Hematopoietic multipotent progenitor cell treated with erythropoietin and hydrocortisone succinate and interleukin-3 and kit ligand, for 17 days (in vitro differentiated cells): ENCODE data around the gene GABRB1.

Experiments
- DNase-seq: peaks from one replicate; pipeline ENCODE4 v3.0.0-alpha.2; 2015; ENCODE audit warnings: low spot score

GABRB1 gene

DNA sequence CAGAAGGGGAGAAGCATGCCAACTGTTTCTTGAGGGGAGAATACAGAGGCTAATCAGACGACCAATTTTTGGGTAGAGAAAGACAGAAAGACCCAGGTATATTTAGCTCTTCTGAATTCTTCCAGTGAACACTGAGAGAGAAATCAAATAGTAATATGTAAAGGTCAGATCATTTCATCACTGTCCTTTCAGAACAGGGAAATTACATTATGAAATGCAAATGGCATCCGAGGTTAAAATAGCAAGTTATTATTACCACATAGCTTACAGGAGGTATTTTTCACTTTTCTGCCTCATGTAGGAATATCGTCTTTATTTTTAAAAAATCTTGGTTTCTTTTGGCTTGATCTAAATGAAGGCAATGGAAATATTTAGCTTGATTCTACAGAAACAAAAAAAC is 18.0 kb downstream of the GABRB1 start:
- DNase-seq = no peak

DNA sequence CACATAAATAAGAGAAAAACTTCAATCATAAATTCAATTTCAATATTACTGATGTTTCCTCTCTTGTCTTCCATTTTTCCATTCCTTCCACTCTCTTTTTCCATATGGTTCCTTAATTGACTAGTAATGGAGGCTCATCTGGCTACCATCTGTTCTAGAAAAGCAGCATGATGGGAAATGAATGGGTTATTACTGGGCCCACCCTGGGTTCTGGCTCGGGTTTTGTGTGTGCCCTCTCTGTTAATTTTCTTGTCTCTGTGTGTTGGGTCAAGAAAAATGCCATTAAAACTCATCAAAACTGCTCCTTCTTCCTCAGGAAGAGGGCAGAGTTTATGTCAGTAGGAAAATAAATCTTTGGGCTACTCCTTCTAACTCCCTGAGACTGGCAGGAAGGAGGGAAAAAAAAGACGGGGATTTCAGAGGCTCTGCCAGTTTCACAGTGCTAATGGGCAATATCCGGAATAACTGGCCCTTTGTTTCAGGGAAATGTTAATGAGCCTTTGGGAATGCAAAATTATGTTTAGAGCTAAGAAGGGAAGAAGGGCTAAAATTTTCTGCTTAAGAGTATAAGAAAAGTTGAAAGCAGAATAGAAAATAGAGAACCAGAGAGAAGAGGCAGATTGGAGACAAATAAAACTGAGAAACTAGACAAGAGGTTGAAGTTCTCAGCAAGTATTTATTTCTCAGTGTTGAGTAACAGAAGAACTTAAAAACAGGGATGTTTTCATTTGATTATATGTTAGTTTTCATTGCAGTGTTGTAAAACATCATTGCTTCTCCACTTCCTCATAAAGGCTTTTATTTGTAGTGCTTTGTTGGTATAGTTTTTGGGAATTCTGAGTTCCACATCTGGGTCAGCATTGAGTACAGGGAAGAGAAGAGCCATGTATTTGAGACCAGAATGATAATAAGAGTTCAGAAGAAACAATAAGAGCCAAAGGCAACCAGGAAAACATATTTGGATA is 19.7 kb downstream of the GABRB1 start:
- no peak for DNase-seq

DNA sequence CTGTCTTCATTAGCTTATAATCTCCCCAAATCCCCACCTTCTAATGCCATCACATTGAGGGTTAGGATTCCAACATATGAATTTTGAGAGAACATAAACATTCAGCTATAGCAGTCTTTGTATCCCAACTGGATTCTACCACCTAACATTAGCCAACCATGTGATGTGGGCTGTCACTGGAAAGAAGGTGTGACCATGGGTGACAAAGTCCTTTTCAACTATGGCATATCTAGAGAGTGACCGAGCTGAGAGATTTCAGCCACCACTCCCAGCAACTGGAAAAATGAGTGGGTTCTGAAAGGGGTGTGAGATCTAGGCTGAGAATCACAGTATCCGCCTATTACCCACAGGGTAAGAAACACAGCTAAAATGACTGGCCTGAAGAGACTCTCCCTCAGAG is 22.1 kb downstream of the GABRB1 start:
- DNase-seq = no peak

DNA sequence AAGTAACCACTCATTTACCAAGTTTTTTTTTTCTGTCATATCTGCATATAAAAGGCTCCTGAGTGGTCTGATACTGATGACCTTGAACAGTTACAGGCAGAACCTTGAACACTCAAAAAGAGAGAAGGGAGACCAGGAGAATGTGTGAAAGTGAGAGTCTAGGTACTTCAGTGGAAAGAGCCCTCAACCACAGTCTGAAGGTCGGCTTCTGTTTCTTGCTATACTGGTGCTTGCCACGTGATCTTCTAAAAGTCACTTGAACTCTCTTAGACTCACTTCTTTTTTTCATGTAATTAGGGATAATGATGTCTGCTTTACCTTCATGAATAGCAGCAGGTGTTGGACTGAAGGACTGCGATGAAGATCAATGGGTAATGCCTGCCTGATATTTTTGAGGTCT is 22.8 kb downstream of the GABRB1 start:
- DNase-seq = no peak

DNA sequence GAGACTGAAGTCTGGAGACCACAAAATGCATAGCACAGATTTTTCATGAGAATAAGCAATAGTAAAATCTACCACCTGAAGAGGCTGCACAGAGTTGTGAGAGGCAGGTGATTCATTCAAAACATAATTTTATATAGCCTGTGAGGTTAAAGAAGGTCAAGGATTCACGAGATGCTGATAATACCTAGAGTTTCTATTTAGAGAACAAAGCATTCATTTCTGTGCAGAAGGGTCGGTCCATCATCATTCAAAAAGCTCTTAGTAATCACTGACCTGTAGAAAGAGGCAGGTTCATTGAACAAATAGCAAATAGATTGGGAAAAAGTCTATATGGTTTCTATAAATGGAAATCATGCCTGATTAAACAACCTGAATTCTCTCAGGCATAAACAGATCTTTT is 26.6 kb downstream of the GABRB1 start:
- no peak for DNase-seq

DNA sequence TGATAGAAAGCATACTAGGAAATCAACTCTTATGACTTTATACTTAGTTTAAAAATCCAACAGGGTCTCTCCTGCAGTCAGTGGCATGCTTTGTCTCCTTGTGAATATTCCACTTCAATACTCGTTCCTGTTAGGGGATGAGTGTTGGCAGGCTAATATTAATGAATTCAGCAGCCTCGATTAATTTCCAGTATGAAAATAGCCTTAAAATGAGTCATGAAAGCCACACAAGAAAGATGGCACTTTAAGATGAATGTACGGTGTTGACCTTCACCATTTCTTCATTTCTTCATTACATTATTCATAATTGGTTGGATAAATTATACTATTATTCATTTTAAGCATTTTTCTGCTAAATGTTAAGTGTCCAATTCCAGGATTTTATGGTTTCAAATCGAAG is 29.2 kb downstream of the GABRB1 start:
- no peak for DNase-seq

DNA sequence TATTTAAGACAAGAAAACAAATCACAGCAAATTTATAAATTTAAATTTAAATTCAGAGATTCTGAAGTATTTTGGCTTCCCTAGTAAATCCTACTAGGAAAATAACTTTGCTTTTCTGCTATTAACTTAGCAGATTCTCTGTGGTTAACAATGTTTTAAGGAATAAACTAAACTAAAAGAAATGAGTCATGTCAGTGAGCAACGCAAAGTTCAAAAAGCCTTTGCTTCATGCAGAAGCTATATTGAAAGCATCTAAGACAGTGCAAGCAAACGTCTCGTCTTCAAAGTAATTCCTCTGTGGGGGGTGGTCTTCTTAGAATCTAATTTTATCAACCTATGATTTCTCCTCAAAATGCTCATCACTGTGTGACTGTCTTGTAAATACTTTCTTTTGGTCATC is 30.1 kb downstream of the GABRB1 start:
- DNase-seq = no peak

DNA sequence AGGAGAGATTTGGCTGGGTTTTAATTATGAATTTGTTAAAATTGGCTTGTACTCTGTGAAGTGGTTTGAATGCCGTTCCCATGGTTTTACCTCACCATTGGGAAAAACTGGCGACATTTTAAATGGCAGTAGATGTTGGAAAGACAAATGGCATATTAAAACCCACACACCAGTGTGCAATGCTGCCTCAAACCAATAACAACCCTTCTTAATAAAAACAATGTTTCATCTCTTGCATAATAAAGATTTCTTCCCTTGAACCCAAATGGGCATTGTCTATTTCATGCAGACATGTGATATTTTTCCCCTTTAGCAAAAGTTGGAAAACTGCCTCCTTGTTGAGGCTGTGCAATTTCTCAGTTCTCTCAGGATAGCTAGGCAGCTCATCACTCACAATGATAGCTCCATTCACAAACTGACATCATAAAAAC is 33.7 kb downstream of the GABRB1 start:
- no peak for DNase-seq

DNA sequence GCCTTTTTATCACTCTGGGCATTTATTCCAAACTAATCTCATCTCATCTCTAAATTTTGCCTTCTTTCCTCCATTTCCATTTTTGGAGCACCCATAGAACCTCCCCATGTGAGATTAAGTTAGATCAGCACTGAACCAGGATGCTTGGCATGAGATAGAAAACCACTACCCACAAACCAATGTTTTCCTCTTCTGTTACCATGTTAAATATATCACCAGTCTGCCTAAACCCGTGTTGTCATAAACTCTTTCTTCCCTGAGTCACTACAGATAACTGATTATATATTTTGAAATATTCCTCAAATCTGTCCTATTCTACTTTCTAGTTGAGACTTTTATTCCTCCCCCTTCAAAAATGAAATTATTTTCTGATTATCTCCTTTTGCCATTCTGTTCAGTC is 37.6 kb downstream of the GABRB1 start:
- no peak for DNase-seq

DNA sequence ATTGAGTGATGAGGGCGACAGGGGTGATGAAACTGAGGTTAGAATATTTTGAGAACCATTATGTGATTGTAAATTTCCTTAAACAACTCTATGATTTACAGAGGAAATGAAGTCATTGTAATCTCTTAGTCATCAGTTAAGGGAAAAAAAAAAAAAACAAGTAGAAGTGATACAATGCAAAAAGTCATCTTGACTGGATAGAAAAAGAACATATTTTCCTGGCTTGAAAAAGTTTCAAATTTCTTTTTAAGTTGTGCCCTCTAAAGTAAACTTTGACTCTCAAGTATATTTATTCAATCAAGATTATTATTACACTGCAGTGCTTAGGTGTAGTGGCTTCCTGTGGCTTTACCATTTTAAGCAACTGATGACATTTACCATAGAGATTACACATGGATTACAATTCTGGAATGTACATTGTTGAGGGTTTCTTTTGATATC is 40.6 kb downstream of the GABRB1 start:
- no peak for DNase-seq

DNA sequence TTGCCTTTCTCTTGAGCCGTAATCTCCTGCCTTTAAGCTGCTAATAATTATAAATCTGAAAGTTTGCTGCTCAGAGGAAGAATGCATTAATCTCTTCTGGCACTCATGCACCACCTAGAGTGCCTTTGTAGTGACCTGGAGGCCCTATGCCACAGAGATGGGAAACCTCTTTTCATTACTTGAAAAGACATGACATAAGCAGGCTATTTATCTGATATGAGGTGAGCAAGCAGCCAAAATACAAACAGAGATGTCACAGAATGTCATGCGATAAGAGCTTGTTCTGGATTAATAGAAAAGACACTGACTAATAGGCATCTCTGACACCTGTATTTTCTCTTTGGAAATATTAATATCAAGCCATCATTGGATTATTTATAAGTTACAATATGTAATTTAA is 42.3 kb downstream of the GABRB1 start:
- DNase-seq = no peak

DNA sequence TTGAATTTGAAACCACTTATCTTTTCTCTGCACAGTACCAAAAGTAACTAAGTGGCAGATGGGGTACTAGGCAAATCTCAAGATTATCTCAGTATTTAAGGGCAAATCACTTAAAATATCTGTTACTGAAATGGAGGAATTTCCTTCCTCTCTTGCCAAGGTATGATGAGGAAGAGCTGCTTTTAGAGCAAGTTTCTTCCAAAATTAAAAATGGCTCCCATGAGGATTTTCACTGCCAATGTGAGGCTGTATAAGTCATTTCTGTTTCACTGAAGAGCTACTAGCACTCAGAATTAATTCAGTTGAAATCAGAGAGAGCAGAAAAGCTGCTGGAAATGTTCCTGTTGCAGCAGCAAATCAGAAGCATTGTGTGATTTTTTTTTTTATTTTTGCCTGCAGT is 43.4 kb downstream of the GABRB1 start:
- no peak for DNase-seq

DNA sequence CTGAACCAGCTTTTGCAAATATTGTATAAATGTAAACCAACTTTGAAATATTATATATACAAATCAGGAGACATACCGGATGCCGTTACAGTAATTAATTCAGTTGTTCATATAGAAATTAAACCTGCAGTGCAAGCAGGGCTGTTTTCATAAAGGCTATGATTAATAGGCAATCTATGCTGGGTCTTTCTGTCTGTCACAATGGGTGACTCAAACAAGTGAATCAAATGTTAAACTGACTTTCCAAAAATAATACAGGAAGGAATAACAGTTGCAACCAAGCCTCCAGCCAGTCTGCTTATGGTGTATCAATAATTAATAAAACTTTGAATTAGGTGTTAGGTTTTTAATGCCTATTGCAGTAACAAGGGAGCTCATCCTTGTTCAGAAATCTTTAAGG is 43.9 kb downstream of the GABRB1 start:
- no peak for DNase-seq

DNA sequence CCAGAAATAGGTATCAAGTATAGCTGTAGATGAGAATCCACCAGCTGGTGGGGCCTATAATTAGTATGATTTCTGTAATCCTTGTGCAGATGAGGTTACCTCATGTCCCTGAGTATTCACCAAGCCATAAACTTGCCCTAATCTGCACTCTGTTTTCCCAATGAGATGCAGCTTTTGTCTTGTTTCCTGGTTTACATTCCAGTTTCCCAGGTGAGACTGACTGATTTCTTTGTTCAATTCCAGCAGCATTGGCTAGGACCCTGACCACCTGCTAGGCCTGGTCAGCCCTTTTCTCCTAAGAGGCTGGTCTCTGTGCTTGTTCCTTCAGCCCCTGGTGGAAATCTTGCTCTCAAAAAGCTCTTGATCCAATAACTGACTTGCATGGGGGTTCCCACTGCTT is 44.6 kb downstream of the GABRB1 start:
- no peak for DNase-seq

DNA sequence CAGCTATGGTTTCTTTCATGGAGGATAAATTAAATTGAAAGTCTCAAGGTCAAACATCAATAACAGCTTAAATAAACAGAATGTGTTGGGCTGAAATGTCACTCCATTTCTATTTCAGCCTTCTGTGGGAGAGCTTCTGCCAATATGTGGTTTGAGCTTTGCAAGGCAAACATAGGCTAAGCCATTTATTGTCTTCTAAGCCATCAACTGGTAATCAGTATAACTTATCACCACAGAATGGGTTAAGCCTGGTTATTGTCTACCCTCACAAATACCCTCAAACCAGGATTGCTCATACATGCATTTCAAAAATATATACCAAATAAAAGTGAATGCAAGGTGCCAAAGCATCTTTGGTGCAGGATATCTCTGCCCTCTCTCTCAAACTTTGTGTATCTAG is 52.7 kb downstream of the GABRB1 start:
- DNase-seq = no peak

DNA sequence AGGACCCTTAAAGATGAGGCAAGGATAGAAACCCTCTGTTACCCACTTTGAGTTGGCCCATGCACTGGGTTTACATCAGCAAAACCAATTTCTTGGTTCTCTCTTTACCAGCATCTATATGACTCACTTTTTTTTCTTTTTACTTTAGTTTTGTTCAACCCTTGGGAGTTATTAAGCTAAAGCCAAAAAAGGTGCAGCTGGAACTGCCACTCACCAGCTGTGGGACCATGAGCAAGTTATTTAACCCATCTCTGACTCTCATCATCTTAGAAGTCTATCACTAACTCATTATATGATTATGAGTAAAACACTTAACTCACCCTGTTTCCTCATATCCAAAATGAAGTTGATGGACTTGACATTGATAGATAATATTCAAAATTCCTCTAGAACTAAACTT is 53.4 kb downstream of the GABRB1 start:
- no peak for DNase-seq

DNA sequence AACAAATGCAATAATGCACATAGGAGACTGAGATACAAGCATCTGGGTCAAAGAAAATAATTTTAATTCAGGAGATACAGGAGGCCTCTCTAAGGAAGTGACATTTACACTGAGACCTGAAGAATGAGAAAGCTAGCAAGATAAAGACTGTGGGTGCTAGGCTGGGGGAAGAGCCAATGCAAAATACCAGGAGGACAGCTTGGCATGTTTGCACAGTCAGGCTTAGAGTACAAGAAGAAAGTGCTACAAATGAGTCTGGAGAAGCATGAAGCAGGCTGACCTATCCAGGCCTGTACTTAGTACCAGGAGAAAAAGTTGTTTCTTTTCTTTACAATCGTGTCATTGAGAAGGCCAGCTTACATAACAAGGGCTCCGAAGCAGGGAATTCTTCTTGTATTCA is 56.9 kb downstream of the GABRB1 start:
- no peak for DNase-seq

DNA sequence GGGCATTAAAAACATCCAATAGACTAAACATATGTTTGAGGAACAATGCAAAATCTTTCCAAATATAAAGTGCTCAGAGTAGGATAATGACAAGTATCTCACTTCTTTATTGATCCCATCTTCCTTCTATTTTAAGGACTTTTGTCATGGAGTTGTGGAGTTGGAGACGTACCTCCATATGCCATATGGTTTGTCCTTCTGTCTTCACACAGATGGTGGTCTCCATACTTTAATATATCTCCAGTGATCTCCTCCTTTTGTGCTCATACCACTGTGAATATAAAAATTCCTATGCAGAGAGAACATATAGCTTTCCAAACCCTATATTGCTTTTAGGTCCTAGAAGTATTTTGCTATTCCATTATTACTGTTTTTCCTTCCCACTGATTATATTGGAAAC is 64.5 kb downstream of the GABRB1 start:
- no peak for DNase-seq

DNA sequence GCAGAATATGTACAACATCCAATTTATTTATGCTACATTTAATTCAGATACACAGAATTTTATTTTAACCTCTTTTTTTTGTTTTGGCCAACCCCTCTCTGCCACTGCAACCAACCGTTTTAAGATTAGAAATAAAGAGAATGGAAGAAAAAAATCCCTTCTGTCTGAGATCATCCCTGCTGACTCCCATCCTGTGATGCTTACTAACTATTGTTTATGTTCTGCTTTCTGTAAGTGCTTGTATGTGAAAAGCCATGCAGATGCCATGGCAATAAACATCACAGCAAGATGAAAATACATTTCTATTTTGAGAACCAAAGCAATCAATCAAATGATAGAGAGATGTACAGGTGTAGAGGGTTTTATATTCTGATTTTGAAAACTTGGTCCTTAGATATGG is 70.1 kb downstream of the GABRB1 start:
- no peak for DNase-seq

DNA sequence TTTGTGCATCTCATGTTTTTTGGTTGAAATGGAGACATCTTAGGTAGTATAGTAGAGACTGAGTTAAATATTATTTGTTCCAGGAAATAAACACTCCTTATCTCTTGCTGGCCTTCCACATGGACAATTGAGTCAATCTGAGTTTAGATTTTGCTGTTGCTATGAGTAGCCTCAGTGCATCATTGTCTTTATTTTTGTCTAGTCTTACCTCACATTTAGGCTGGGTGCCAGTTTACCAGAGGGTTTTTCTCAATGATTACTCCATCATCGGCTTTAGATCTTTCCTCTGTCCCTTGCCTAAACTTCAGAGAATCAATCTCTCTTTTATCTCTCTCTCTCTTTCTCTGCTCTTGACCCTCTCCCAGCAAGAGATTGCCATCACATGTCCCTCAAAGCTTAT is 73.6 kb downstream of the GABRB1 start:
- no peak for DNase-seq

DNA sequence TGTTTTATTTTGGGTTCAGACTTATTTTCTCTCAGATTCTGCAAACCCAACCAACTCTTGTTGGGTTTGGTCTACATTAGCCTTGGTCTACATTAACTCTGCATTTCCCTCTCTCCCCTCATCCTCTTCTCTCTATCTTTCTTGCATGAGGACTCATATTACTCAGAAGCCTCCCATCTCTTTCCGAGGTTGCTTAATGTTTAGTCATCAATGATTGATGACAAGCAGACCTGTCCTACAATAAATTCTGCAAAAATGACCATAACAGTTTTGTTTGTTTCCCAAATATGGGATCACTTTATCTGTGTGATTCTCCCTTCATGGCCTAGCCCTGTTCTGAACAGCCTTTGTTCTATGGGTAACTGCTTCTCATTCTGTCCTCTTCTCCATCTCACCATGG is 75.2 kb downstream of the GABRB1 start:
- DNase-seq = no peak

DNA sequence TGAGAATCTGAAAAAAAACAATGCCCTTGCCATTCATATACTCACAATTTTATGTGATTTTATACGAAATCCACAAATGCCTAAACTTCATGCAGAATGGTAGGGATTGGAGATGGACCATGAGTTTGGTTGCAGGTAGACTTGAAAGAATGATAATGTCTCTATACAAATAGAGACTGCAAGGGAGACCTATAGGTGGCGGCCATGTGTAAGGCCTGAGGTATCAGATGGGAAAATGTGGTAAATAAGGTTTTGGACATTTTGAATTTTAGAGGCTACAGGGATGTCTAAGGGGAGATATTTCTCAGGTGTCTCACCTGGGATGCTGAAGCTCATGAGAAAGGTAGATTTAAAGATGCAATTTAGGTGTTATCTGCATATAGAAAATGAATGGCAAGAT is 78.0 kb downstream of the GABRB1 start:
- DNase-seq = no peak

DNA sequence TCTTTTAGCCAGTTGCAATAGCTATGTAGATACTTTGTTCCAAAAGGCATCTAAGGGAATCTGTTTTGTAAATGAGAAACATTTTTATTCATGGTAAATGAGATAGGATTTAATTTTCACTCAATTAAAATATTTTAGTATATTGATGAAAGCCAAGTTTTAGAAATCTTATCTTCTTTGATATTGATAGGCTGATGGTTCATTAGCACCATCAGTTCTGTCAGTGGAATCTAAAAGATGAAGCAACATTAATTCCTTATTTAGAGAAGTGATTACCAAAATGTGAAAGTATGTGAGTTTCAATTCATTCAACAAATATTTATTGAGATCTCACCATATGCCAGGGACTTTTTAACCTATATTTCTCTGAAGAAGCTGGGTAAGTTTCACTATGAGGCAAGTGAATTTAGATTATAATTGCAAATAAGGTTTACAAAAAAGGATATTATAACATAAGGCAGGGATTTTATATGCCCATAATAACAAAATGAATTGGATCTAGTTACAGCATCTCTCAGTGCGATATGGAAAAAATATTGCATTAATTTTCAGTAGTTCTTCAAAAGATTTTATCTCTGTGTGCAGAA is 79.3 kb downstream of the GABRB1 start:
- DNase-seq = no peak
